NCI-H1092 (cell line): ENCODE results near the gene CHRNB1.
A peak's percentile ranks its signal among the peaks of the same experiment; 100 is the strongest.

Source experiments
- DNase-seq: peaks from one replicate; lab custom pipeline; 2025; lab: John Stamatoyannopoulos, UW

The CHRNB1 gene

DNA sequence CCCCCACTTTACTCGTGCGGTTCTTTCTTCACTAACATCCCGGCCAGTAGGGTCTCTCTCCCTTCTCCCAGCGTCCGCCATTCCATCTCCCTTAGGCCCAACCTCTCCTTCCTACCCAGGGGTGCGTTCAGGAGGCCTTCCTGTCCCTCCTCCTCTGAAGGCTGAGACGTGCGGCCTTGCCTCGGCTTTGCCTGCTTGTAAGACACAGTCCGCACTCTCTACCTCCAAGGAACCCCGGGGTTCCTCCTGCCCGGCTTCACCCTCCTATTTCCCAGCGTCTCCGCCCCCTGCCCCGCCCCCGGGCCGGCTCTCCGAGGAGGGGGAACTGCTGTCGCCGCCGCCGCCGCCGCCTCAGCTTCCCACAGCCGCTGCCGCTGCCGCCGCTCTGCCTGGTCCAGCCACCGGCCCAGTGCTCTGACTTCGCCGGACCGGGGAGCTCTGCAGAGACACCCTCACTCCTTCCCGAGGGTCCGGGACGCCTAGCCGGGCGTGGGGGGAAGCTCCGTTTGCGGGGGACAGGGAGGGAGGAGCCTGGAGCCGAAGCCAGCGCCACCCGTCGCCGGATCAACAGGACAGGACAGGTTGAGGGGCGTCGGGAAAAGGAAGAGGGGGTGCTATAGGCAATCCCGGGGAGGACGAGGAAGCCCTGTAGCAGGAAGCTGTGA, 6.8 kb upstream of the CHRNB1 start:
- no peak for DNase-seq

DNA sequence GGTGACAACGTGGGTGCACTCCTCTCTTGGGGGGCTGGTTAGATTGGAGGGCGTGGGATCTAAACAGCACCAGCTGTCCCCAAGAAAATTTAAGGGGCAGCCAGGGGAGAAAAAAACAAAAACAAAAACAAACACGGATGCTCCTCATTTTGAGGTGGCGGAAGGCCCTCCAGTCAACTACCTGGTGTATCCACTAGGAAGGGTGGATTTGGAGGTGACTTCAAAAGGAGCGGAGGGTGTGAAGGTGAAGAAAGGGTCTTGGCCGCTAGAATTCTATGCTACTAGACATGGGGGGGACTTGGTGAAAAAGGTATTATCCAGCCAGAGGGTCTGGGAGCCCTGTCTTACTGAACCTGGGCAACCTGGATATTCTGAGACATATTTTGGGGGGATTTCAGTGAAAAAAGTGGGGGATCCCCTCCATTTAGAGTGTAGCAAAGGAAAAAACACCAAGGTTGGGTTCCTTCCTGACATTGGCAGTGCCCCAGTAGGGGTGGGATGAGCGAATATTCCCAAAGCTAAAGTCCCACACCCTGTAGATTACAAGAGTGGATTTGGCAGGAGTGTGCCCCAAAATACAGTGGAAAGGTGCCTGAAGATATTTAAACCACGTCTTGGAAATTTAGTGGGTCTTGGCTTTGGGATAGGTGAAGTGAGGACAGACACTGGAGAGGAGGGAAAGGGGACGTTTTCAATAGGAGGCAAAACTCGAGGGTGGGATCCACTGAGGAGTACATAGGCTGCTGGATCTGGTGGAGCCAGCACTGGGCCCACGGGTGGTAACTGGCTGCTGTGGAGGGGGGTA, 6.0 kb upstream of the CHRNB1 start:
- no peak for DNase-seq

DNA sequence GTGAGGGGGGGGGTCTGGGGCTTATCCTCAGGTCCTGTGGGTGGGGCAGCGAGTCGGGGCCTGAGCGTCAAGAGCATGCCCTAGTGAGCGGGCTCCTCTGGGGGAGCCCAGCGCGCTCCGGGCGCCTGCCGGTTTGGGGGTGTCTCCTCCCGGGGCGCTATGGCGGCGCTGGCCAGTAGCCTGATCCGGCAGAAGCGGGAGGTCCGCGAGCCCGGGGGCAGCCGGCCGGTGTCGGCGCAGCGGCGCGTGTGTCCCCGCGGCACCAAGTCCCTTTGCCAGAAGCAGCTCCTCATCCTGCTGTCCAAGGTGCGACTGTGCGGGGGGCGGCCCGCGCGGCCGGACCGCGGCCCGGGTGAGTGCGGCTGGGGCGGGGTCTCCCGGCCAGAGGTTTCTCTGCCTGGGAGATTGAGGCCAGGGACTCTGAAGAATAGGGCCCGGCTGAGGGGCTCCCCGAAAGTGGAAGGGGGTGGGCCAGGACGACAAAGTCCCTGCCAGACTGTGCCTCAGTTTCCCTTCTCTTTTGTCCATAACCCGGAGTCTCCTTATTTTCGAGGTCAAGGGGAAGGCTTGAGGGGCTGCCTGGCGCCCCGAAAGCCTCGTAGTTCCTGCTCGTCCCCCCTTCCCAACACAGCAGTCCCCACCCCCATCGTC, 5.3 kb upstream of the CHRNB1 start, which contains the start of gene FGF11:
Gene FGF11 (plus strand): TSS at position 51 of the 651 bp plus-strand sequence. CDS start 109 bp downstream, at position 160.
- no peak for DNase-seq

GRCh38 chr17:7440113-7440833, 4.6 kb upstream of the CHRNB1 start:
- peak; percentile 38 for DNase-seq

GRCh38 chr17:7440834-7441195, 4.0 kb upstream of the CHRNB1 start:
- DNase-seq: no peak

GRCh38 chr17:7441266-7441665, 3.6 kb upstream of the CHRNB1 start:
- no peak for DNase-seq

- no peak for DNase-seq
Measured at GRCh38 chr17:7442142-7442541, 2.7 kb upstream of the CHRNB1 start.

DNA sequence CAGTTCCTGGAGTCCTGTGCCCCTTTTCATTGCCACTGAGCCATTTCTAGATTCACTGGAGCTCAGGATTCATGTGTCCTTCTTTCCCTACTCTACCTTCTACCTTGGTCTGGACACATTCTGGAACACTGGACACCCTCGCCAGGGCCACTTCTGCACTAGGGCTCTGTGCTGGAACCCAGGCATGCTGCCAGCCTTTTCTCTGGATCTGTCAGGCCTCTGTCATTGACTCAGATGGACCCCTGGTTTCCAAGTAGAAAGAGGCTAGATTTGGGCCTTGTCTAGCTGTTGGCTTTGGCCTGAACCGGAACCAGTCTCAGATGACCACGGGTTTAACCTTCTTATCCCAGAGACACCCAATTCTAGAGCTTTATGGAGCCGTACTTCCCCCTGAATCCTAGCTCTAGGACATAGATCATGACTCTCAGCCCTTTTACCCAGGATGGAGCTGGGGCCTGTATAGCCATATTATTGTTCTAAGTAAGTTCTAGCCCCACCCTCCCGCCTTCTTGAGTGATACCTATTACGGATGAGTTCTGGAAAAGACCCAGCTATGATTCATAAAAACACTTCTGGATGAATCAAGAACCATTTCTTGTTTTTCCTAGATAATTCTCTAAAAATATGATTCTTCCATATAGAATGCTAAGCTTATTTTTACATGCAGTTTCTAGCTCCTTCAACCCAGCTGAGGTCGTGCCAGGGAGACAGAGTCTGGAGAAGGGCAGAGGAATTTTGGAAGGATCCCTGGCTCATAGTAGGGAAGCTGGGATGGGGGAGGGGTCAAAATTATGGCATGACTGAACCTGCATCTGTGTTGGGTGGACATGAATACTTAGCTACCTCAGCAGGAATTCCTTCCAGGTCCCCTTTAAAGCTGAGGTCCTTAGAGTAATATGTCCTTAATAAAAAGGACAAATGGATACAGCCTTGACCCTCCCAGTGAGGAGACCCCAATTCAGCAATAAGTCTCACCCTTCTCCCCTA, 1.1 kb upstream of the CHRNB1 start:
- no peak for DNase-seq

DNA sequence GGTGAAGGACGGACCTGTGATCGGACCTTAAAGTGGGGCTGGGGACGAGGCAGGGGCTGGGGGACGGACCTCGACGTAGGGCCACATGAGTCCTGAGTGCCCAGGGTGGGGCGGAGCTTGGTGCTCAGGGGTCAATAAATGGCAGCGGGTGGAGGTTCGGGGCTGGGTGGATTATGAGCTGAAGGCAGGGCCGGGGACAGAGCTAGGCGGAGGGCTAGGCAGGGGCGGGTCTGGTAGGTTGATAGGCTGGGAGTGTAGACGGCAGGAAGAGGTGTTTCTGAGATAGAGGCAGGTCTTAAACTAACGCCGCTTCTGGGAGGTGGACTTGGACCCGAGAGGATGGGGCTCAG, 733 bp downstream of the CHRNB1 start:
- no peak for DNase-seq

- no peak for DNase-seq
Measured at GRCh38 chr17:7448461-7448860, 3.6 kb downstream of the CHRNB1 start.

- DNase-seq: no peak
Measured at GRCh38 chr17:7459961-7460545, 15.2 kb downstream of the CHRNB1 start.

- DNase-seq: no peak
Measured at GRCh38 chr17:7460850-7461660, 16.2 kb downstream of the CHRNB1 start.

- DNase-seq: no peak
Measured at GRCh38 chr17:7462474-7463371, 17.9 kb downstream of the CHRNB1 start.

GRCh38 chr17:7463372-7463846, 18.5 kb downstream of the CHRNB1 start:
- DNase-seq: no peak

GRCh38 chr17:7464081-7464480, 19.2 kb downstream of the CHRNB1 start:
- DNase-seq: no peak

- DNase-seq: no peak
Measured at GRCh38 chr17:7465597-7466275, 20.9 kb downstream of the CHRNB1 start.

GRCh38 chr17:7466318-7466638, 21.4 kb downstream of the CHRNB1 start:
- no peak for DNase-seq

GRCh38 chr17:7466639-7467341, 21.9 kb downstream of the CHRNB1 start:
- no peak for DNase-seq
